Body of pancreas (tissue), 4 donors: ENCODE data around the gene ZDHHC4. TPM values are rescaled to one million over a fixed set of nuclear protein-coding genes. Genes with fewer than 3 reads are reported as not detected.
A peak's percentile ranks its signal among the peaks of the same experiment; 100 is the strongest.

Source experiments
- ATAC-seq: fragments of 150-250 bp; one replicate; pipeline ENCODE4 v1.9.1; 2016
- DNase-seq, 4 donors: peaks; one replicate each; pipeline ENCODE4 v3.0.0-alpha.2; 2019
- H3K27ac ChIP-seq, 4 donors: fragments of 200-600 bp; sonication (generic); 1 replicate in 3 of 4; 2 replicates in 1 of 4; pipeline versions ENCODE4 v1.5.1 to v1.6.1; 2016 to 2019; ENCODE audit warnings: mild to moderate bottlenecking in 1 of 4, mixed read lengths in 1 of 4, moderate library complexity in 1 of 4
- H3K27me3 ChIP-seq, 2 donors: fragments of 200-600 bp; sonication (generic); one replicate each; pipeline ENCODE4 v1.6.0; 2016; ENCODE audit warnings: mild to moderate bottlenecking in 1 of 2
- H3K36me3 ChIP-seq, 2 donors: fragments of 200-600 bp; sonication (generic); replicated peaks in 1 of 2; 2 replicates each; pipeline ENCODE4 v1.5.1; 2016; ENCODE audit warnings: low read depth in 2 of 2; ENCODE audit not compliant: insufficient read depth in 1 of 2
- H3K4me1 ChIP-seq: fragments of 200-600 bp; sonication (generic); one replicate; pipeline ENCODE4 v1.6.0; 2016
- H3K4me3 ChIP-seq, 2 donors: fragments of 200-600 bp; sonication (generic); 1 replicate in 1 of 2; 2 replicates in 1 of 2; pipeline ENCODE4 v1.5.1; 2016 to 2019
- H3K9me3 ChIP-seq, 3 donors: fragments of 200-600 bp; sonication (generic); 1 replicate in 2 of 3; 2 replicates in 1 of 3; pipeline ENCODE4 v1.5.1; 2016
- CTCF ChIP-seq, 7 experiments: fragments of 450-650 bp in 4 of 7; fragments of 200-600 bp in 3 of 7; sonication (generic) in 3 of 7; IDR thresholded peaks; one replicate each; pipeline ENCODE4 v1.5.1; 2016 to 2019; ENCODE audit warnings: antibody characterized with exemption in 7 of 7
- POLR2A ChIP-seq, 3 donors: fragments of 450-650 bp; IDR thresholded peaks; one replicate each; pipeline ENCODE4 v1.6.1; 2016; ENCODE audit warnings: antibody characterized with exemption in 3 of 3, mild to moderate bottlenecking in 2 of 3
- WGBS, 2 donors: methylation state at CpG; one replicate each; pipeline ENCODE4 v1.1.5; 2017; 5-methylcytosine and 5-hydroxymethylcytosine counted together
- intact Hi-C: fragments of 100-400 bp; cut with DNase I; formaldehyde crosslinking; loops from one replicate; pipeline ENCODE4 v1.15.1; 2023
- total RNA-seq, 2 donors: library from RNA; depleted of rRNA; stranded (reverse); fragments of >200 nt; gene quantifications; one replicate each; pipeline ENCODE4 v1.1.0, GENCODE V29; 2016

Gene ZDHHC4
- total RNA-seq, 2 donors from 2014 or later, result 19.1 to 35.5 TPM

DNA sequence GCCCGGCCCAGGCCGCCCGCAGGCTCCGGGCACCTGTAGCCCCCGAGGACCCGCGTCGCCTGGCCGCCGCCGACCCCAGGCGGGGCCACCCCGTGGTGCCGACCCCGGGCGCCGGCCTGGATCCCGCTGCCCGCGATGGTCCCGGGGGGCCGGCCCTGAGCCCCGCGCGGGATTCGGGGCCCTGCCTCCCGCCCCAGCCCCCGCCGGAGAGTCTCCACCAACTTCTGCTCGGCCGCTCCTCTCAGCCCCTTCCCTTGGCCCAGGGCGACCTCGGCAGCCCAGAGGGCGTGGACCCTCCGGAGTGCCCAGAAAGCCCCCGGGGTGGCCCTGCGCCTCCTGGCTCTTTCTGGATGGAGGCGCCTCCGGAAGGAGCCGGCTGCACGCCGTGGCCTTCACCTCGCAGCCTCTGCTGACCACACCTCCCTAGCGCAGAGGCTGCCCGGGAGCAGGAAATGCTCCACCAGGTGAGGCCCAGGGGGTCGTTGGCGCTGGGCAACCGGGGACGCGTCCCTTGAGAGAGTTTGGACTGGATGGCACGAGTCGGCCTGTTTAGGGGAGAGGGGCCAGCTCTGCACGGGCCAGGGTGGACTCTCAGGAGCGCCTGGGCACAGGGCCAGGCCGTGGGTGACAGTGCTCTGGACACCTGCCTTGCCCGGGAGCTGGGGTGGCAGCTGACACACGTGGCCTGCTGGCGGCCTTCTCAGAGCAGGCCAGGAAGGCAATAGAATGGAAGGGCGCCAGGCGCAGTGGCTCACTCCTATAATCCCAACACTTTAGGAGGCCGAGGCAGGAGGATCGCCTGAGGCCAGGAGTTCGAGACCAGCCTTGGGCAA, 38.7 kb downstream of the ZDHHC4 start:
- Histone ChIP-seq H3K36me3 (no peaks in the 10 kb centered on the region), H3K4me3 (peak overlapping the region in 1 of 2 donors; percentile 63), H3K4me1 (peaks cover 7% of the 10 kb centered on the region), H3K9me3 (no peaks in the 10 kb centered on the region), H3K27me3 (no peaks in the 10 kb centered on the region), H3K27ac (peak overlapping the region in 3 of 4 donors; percentile 2 to 55 (median 22))
- DNase-seq (peak; percentile 57 to 83 (median 73)), ATAC-seq (peak; percentile 64)
- 6 to 48% methylated on average over 5 to 62 of the region's 63 CpGs for WGBS, 2 donors
- TF ChIP-seq CTCF (IDR thresholded peaks at IDR 0.05) (no peak), POLR2A (IDR thresholded peaks at IDR 0.05) (peak in 2 of 3 donors; percentile 11 to 20)
- intact Hi-C loops, result no loop called here

DNA sequence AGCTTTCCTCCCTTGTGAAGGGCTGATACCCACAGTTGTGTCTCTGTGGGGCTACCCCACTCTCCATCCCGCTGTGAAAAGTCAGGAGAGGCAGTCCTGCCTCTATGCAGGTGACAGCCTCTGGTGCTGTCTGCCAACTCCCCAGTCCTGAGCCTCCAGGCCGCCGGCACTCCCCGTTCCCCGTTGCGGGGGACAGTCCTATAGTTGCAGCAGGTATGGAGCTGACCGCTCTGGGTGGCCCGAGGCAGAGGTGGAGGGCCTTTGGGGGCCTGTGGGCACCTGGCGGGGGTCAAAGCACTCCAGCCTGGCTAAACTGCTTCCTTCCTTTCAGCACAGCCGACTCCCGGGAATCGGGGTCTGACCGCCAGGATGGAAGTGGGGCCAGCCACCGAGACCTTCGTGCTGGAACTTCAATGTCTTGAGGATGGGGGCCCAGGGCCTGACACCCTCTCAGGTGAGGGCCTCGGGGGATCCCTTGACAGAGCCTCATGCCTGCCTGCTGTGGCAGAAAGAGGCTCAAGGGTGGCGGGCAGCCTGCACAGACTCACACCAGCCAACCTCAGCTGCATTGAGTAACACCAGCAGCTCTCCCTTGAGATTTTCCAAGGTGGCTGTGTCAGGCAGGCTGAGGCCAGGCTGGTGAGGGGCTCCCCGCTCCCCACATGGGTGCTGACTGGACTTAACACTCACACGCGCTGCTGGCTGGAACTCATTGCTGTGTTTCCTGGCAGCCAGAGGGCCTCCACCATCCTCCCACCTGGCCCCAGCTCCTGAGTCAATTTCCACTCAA, 39.8 kb downstream of the ZDHHC4 start:
- H3K9me3 ChIP-seq, result no peaks in the 10 kb centered on the region
- H3K4me1 ChIP-seq, result peaks cover 7% of the 10 kb centered on the region
- no peak overlapping the region for H3K4me3 ChIP-seq
- H3K27me3 ChIP-seq, result no peaks in the 10 kb centered on the region
- peaks cover 0 to 4% of the 10 kb centered on the region in 2 donors for H3K36me3 ChIP-seq
- ATAC-seq (no peak), DNase-seq (no peak)
- H3K27ac ChIP-seq, result no peak overlapping the region
- no peak for TF ChIP-seq POLR2A (IDR thresholded peaks at IDR 0.05)
- no peak for TF ChIP-seq CTCF (IDR thresholded peaks at IDR 0.05)
- intact Hi-C loops, result no loop called here
- 90 to 92% methylated on average over 4 to 18 of the region's 20 CpGs for WGBS, 2 donors

GRCh38 chr7:6618621-6619020, 41.4 kb downstream of the ZDHHC4 start:
- 63 to 84% methylated on average over 4 of the region's 4 CpGs for WGBS, 2 donors
- TF ChIP-seq POLR2A (IDR thresholded peaks at IDR 0.05), result no peak
- no peak for TF ChIP-seq CTCF (IDR thresholded peaks at IDR 0.05)
- no peaks in the 10 kb centered on the region for H3K27me3 ChIP-seq
- peaks cover 7% of the 10 kb centered on the region for H3K4me1 ChIP-seq
- DNase-seq (no peak), ATAC-seq (no peak)
- intact Hi-C loops, result no loop called here
- H3K9me3 ChIP-seq, result no peaks in the 10 kb centered on the region
- H3K4me3 ChIP-seq, result no peak overlapping the region
- no peak overlapping the region for H3K27ac ChIP-seq
- H3K36me3 ChIP-seq, result peaks cover 0 to 4% of the 10 kb centered on the region in 2 donors

- TF ChIP-seq POLR2A (IDR thresholded peaks at IDR 0.05) (no peak), CTCF (IDR thresholded peaks at IDR 0.05) (no peak)
- no peak for ATAC-seq
- peaks cover 0 to 4% of the 10 kb centered on the region in 2 donors for H3K36me3 ChIP-seq
- peaks cover 7% of the 10 kb centered on the region for H3K4me1 ChIP-seq
- H3K9me3 ChIP-seq, result no peaks in the 10 kb centered on the region
- 78 to 83% methylated on average over 3 of the region's 3 CpGs for WGBS, 2 donors
- no peak for DNase-seq
- H3K27me3 ChIP-seq, result no peaks in the 10 kb centered on the region
- H3K4me3 ChIP-seq, result no peak overlapping the region
- intact Hi-C loops, result no loop called here
- H3K27ac ChIP-seq, result no peak overlapping the region
Measured at GRCh38 chr7:6619961-6620360, 42.7 kb downstream of the ZDHHC4 start.
